ENCODE data around the gene AK8.

GRCh38 chr9:132784286-132784830 is 93.7 kb downstream of the AK8 start:
- TF ChIP-seq CTCF (IDR thresholded peaks at IDR 0.05; ENCODE audit: low read length) (no peak), EZH2 (IDR thresholded peaks at IDR 0.05; ENCODE audit: borderline replicate concordance, low read length) (no peak)

Measured in OCI-LY1 (cell line).